GM18861 (cell line): ENCODE measurements around the gene RPL41.
A peak's percentile ranks its signal among the peaks of the same experiment; 100 is the strongest.
"Not testable (repeated sequence)": the region's sequence is repeated elsewhere in the genome, so short reads cannot be mapped to it uniquely, and the experiment has no call there.

Experiments
- ATAC-seq: cut with Tn5 transposase; IDR thresholded peaks from one replicate; pipeline ENCODE4 v1.9.1; 2021; ENCODE audit not compliant: unreplicated experiment

The RPL41 gene

DNA sequence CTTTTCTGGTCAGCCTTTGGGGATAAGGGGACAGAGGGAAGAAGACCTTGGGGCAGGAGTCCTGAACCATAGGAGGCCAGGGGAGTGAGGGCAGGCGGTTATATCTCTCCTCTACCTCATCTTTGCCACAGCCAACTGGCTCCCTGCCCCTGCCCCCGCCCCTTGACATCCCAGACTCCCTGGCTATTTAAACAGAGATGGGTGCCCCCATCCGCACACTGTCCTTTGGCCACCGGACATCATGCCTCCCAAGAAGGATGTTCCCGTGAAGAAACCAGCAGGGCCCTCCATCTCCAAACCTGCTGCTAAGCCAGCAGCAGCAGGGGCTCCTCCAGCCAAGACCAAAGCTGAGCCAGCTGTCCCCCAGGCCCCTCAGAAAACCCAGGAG is 37.2 kb downstream of the RPL41 start:
- no peak for ATAC-seq

DNA sequence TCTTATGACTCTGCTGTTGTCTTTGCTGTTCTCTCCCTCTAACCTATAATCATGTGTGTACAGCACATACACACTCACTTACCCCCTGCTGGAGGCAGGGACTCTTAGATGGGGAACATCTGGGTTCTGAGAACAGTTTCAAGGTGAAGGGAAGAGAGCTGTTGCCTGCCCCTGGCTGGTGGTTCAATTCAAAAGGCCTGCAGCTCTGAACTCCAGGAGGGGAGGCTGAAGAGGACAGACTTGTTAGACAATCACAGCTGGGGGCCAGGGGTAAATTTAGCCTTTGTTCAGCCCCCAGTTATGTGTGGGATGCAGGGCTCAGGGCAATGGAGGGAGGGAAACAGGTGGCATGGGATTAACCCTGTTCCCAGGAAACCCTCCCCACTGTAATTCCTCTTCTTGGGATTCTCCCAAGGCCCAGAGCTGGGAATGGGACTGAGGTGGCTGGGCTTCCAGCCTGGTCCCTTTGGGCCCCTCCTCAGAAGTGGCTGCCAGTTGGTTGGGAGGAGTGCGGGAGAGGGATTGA is 37.9 kb downstream of the RPL41 start:
- no peak for ATAC-seq

DNA sequence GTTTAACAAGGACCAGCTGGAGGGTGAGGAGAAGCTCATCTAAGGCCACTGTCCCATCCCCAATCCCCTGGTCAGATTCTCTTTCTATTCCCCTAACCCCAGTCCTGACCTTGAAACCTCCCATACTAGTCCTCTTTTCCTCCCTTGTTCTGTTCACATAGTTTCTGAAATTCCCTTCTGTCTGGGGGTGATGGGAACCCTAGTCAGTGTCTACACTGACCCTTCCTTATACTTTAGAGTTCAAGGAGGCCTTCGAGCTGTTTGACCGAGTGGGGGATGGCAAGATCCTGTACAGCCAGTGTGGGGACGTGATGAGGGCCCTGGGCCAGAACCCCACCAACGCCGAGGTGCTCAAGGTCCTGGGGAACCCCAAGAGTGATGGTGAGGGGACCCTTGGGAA is 38.4 kb downstream of the RPL41 start:
- no peak for ATAC-seq

DNA sequence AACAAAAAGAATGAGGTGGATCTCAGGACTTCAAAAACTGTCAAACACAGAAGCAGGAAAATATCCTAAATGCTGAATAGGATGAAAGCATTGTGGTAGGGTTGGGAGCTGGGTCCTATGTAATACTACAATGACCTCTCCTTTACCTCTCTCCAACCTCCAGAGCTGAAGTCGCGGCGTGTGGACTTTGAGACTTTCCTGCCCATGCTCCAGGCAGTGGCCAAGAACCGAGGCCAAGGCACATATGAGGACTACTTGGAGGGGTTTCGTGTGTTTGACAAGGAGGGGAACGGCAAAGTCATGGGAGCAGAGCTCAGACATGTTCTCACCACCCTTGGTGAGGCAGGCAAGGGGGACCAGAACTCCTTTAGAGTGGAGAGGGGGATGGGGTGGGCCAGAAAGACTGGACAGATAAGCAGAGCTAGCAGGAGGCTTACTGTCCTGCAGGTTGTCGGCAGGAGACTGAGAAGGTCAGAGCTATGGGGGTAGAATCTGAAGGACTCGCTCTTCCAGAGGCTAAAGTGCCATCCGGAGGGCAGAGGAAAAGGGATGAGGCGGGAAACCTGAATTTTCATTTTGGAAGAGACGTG is 38.9 kb downstream of the RPL41 start:
- no peak for ATAC-seq

GRCh38 chr12:56156464-56157200 is 40.2 kb downstream of the RPL41 start:
- not testable (repeated sequence) for ATAC-seq

GRCh38 chr12:56157201-56158028 is 41.0 kb downstream of the RPL41 start:
- ATAC-seq = no peak

DNA sequence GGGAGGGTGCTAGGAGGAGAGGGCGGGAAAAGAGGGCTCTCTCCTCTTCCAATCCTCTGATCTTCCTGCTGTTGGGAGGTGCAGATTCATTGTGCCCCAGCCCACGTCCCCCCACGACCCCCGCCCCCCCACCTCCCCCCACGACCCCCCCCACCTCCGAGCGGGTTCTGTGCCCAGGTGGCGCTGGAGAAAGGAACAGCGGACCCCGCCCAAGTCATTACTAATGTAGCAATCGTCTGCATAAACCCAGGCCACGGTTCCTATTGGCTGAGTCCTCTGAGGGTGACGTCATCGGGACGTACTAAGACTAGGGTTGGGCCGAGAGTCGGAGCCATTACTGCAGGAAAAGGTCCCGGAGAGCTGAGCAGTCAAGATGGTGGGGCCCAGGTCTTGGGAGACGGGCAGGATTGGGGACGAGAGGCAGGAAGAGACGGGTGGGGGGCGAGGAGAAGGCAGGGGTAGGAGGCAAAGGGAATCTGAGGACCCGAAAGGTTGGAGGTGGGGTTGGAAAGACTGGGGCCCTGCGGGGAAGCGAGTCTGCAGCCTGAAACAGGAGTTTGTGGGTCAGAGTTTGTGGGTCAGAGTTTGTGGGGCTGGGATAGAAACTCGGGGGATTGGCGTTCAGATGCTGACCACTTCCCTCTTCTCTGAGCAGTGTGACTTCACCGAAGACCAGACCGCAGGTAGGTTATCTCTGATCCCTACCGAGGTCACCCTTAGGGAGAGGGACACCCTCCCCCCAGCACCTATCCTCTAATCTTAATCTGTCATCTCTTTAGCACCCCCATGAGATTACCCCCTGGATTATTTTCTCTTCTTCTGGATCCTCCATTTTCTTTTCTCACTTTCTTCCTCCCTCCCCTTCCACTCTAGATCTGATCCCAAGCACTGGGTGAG is 41.8 kb downstream of the RPL41 start, which contains the start of gene MYL6:
TSS of gene MYL6 (plus strand) at position 331 of the 897 bp plus-strand sequence. CDS start at position 374, 43 bp downstream.
- peak; percentile 81 for ATAC-seq

DNA sequence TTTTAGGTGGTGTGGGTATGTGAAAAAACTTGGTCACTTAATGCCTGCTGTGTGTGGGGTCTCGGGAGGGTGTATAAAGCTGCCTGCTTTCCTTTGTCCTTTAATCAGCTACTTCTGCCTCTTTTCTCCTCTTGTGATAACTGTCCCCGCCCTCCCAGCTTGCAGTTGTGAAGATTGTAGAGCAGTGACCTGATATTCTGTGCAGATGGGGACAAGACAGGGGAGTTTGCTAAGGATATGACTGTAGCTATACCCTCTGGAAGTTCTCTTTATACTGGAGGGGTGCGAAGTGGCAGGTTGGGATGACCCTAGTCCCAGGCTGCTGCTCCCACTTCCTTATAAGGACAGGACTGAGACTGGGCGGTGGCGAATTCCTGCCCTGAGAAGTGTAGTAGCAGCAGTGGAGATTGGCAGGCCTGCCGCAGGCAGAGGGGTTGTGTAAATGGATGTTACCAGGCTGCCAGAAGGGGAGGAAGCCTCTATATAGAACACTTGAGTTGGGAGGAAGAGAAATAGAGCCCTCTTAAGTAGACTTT is 42.6 kb downstream of the RPL41 start:
- no peak for ATAC-seq

DNA sequence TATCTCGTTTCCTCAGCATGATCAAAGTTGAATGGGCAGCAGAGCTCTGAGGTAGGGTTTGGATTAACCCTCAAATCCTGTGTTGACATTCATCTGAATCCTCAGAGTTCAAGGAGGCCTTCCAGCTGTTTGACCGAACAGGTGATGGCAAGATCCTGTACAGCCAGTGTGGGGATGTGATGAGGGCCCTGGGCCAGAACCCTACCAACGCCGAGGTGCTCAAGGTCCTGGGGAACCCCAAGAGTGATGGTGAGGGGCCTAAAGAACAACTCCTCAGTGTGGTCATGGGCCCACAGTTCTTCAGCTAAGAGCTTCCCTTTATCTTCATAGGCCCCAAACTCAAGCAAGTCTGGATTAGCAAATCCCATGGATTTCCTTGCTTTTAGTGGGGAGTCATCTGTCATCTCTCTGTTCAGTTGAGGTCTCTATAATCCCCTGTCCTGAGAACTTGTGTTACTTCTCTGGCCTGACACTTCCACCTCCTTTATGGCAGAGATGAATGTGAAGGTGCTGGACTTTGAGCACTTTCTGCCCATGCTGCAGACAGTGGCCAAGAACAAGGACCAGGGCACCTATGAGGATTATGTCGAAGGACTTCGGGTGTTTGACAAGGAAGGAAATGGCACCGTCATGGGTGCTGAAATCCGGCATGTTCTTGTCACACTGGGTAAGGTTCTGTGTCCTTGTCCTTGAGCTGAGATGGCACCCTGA is 43.2 kb downstream of the RPL41 start:
- ATAC-seq = no peak

DNA sequence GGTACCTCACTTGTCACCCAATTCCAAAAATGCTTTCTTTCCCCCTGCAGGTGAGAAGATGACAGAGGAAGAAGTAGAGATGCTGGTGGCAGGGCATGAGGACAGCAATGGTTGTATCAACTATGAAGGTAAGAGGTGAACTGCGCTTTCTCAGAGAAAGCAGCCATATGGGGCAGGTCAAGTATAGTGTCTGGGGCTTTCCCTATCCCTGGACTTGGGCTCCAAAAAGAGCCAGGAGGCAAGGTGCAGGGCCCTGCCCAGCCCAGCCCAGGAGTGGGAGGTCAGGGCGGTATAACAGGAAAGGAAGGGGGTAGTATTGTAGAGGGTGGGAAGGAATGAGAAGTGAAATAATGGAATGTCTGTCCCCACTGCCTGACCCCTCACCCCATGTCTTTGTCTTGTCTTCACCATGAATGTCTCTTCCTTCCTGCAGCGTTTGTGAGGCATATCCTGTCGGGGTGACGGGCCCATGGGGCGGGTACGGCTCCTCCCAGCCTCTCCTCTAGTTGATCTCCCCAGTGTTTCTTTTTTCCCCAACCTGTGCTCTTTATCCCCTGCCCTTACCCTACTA is 43.8 kb downstream of the RPL41 start:
- ATAC-seq = no peak

DNA sequence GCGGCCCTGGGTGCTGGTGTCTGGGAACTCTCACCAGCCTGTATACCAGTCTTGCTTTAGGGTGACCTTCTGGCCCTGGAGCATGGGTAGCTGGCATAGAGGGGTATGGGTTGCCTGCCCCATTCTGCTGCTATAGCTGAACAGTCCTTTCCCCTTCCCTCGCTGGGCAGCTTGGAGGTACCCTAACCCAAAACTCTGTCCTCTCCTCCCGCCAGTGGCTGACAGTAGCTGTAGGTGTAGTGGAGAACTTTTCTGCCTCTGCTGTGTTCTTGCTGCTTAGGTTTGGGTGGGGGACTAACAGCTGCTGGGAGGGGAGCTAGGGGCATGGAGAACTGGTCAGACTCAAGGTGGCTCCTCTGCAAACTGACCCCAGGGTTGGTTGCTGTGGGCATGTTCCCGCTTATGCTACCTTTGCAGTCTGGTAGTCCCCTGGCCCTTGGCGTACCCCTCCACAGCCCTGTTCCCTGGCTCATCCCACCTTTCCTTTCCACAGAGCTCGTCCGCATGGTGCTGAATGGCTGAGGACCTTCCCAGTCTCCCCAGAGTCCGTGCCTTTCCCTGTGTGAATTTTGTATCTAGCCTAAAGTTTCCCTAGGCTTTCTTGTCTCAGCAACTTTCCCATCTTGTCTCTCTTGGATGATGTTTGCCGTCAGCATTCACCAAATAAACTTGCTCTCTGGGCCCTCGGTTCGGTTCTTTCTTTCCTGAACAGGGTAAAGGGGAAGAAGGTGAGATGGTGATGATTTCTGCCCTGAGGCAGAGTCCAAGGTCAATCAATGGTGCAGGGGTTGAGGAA is 44.7 kb downstream of the RPL41 start:
- ATAC-seq = no peak

DNA sequence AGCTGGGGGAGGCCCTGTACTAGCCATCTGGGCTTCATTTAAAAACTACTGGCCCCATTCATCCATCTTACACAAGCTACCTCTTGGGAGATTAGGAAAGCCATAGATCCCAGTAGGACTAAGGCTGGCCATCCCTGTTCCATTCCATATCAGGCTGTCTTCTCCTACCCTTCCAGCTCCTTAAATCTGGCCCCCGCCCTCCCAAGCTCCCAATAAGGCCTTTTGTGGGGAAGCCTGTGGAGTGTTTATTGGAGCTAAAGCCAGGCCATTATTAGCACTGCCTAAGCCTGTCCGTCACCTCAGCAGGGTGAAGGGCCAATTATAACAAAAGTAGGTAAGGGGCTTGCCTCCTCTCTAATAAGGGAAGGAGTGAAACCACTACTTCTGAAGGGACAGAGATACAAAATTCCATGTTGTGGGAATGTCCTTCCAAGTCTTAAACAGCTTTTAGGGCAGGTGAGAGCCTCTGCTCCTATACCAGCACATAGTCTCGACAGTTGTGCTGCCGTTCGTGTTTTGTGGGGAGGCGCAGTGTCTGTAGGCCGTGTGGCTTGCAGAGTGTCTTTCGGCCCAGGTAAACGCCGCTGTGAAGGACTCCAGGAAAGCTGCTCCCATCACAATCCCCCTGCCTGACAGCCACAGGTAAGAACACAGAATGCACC is 45.4 kb downstream of the RPL41 start:
- no peak for ATAC-seq

- no peak for ATAC-seq
These were observed 46.2 kb downstream of the RPL41 start for GRCh38 chr12:56162468-56163290.

GRCh38 chr12:56163533-56164344 is 47.3 kb downstream of the RPL41 start:
- no peak for ATAC-seq

DNA sequence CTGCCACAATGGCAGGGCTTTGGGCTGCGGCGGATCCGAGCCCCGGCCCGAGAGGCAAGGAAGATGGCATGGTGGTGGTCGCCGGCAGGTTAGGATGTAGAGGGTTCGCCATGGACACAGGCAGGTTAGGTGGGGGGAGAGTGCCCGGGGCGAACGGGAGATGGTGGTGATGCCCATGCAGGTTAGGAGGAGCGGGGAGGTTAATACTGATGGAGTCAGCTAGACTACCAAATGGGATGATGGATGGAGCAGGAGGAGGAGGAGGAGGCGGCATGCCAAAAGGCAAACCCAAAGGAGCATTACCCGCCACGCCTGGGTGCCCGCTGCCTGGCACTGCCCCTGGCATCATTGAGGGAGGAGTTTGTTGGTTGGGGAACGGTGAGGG is 47.9 kb downstream of the RPL41 start:
- ATAC-seq = no peak

DNA sequence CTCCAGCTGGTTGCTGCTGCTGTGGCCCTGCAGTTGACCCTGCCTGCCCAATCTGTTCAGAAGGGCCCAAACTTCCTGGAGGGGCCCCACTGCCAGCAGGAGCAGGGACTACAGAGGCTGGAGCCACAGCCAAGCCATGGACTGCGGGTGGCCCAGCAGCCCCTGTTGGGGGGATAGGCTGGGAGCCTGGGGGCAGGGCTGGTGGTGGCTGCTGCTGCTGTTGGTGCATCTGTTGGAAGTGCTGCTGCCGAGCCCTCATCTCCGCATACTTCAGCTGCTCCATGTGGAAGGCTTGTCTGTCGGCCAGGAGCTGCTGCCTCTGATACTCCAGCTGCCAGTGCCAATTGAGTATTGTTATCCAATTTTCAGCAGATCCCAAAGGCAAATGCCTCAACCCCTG is 48.9 kb downstream of the RPL41 start:
- ATAC-seq = no peak
